Spleen (tissue), 11 donors: ENCODE data around the gene SUSD6. TPM values are rescaled to one million over a fixed set of nuclear protein-coding genes. Genes with fewer than 3 reads are reported as not detected.

Source experiments
- DNase-seq: peaks from one replicate; pipeline ENCODE4 v3.0.0-alpha.2; 2020
- H3K27ac ChIP-seq, 8 donors: fragments of 200-600 bp; sonication (generic) in 7 of 8; 1 replicate in 4 of 8; 2 replicates in 4 of 8; pipeline versions ENCODE4 v1.5.0 to v1.8.0; 2016 to 2021; ENCODE audit warnings: inconsistent platforms in 4 of 8, mild to moderate bottlenecking in 4 of 8, moderate library complexity in 1 of 8
- H3K27me3 ChIP-seq, 7 donors: fragments of 200-600 bp; sonication (generic) in 6 of 7; replicated peaks in 1 of 7; 1 replicate in 4 of 7; 2 replicates in 3 of 7; pipeline versions ENCODE4 v1.5.0 to v1.8.0; 2016 to 2021; ENCODE audit warnings: inconsistent platforms in 3 of 7, mild to moderate bottlenecking in 1 of 7
- H3K36me3 ChIP-seq, 6 donors: fragments of 200-600 bp; sonication (generic) in 5 of 6; 1 replicate in 4 of 6; 2 replicates in 2 of 6; pipeline versions ENCODE4 v1.5.0 to v1.8.0; 2016 to 2021; ENCODE audit warnings: inconsistent platforms in 2 of 6
- H3K4me1 ChIP-seq, 6 donors: fragments of 200-600 bp; sonication (generic) in 5 of 6; 1 replicate in 3 of 6; 2 replicates in 3 of 6; pipeline versions ENCODE4 v1.5.0 to v1.8.0; 2016 to 2021; ENCODE audit warnings: inconsistent platforms in 3 of 6
- H3K4me3 ChIP-seq, 8 donors: fragments of 200-600 bp; sonication (generic) in 7 of 8; 1 replicate in 4 of 8; 2 replicates in 4 of 8; pipeline versions ENCODE4 v1.5.0 to v1.8.0; 2016 to 2021; ENCODE audit warnings: inconsistent platforms in 4 of 8, mild to moderate bottlenecking in 4 of 8, moderate library complexity in 2 of 8
- H3K9me3 ChIP-seq, 8 donors: fragments of 200-600 bp; sonication (generic) in 7 of 8; 1 replicate in 4 of 8; 2 replicates in 4 of 8; pipeline versions ENCODE4 v1.5.0 to v1.8.0; 2016 to 2021; ENCODE audit warnings: inconsistent platforms in 4 of 8
- POLR2A ChIP-seq, 3 donors: fragments of 450-650 bp; IDR thresholded peaks; one replicate each; pipeline ENCODE4 v1.5.1; 2017; ENCODE audit warnings: antibody characterized with exemption in 3 of 3, mild to moderate bottlenecking in 1 of 3
- POLR2AphosphoS5 ChIP-seq, 3 donors: sonication (generic); formaldehyde crosslinking; IDR thresholded peaks; one replicate each; pipeline ENCODE4 v1.5.1; 2017; ENCODE audit warnings: antibody characterized with exemption in 3 of 3
- WGBS, 5 donors: extraction: QIAGEN DNeasy Blood & Tissue Kit in 3 of 5; methylation state at CpG; one replicate each; pipeline versions ENCODE4 v1.1.5 to v1.1.7; 2013 to 2018; 5-methylcytosine and 5-hydroxymethylcytosine counted together
- intact Hi-C: fragments of 100-400 bp; cut with DNase I; formaldehyde crosslinking; loops from one replicate; pipeline ENCODE4 v1.15.0; 2023; ENCODE audit warnings: low total_unique reads
- polyA plus RNA-seq, 3 donors: library from polyadenylated mRNA; stranded (reverse); fragments of 200-250 nt; gene quantifications; one replicate each; pipeline ENCODE4 v1.2.1, GENCODE V29; 2013
- total RNA-seq, 7 donors: library from RNA; depleted of rRNA in 3 of 7; stranded (reverse); fragments of >200 nt in 3 of 7; fragmentation: NEBNext Ultra II Directional in 4 of 7; extraction: Animal tissue kit (Norgen Biotek cat#: 25700) in 4 of 7; gene quantifications; one replicate each; pipeline versions ENCODE4 v1.1.0 to v1.2.1, GENCODE V29; 2016 to 2021
- TF ChIP-seq, protein P1 (sequence below), 11 experiments: fragments of 200-600 bp in 7 of 11; fragments of 450-650 bp in 4 of 11; sonication (generic) in 4 of 11; IDR thresholded peaks in 8 of 11; conservative IDR thresholded peaks in 3 of 11; 1 replicate in 7 of 11; 2 replicates in 4 of 11; pipeline versions ENCODE4 v1.4.0 to v1.8.0; 2016 to 2021; ENCODE audit warnings: antibody characterized with exemption in 11 of 11, inconsistent platforms in 4 of 11, mild to moderate bottlenecking in 1 of 11
- donor health status: healthy with polysubstance abuse.
- donor health status: DM: no; HTN: no; CAD: no; lungs with moderate emphysema.
- donor health status: DM: no; HTN: no; CAD: no.
- donor health status: Bipolar disorder and iron deficiency.
- donor health status: healthy.
- donor health status: DM: no; HTN: no; CAD: no.
- donor health status: DM: yes; HTN: yes; CAD: no.

The SUSD6 gene
- total and polyA plus RNA-seq, 10 donors = 10.7 to 120 (median 86.4) TPM

DNA sequence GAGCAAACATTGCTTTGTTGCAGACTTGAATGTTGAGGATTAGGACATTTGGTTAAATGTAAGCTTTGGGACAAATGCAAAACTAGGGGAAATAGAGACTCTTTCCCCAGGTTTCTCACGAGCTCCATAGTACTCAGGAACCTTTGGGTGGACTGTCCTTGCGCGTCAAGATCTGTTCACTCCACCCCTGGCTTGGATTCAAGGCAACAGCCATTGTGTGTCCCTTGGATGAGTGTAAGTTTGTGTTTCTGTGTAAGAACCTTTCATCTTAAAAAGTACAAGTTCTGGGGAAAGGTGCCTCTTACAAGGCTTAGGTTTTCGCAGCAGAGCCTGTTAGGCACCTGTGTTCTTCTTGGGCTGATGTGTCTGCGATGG is 3.7 kb downstream of the SUSD6 start:
- 40 to 49% (median 43%) methylated on average over 5 of the region's 5 CpGs for WGBS, 5 donors
- intact Hi-C loops = no loop called here
- DNase-seq = no peak

DNA sequence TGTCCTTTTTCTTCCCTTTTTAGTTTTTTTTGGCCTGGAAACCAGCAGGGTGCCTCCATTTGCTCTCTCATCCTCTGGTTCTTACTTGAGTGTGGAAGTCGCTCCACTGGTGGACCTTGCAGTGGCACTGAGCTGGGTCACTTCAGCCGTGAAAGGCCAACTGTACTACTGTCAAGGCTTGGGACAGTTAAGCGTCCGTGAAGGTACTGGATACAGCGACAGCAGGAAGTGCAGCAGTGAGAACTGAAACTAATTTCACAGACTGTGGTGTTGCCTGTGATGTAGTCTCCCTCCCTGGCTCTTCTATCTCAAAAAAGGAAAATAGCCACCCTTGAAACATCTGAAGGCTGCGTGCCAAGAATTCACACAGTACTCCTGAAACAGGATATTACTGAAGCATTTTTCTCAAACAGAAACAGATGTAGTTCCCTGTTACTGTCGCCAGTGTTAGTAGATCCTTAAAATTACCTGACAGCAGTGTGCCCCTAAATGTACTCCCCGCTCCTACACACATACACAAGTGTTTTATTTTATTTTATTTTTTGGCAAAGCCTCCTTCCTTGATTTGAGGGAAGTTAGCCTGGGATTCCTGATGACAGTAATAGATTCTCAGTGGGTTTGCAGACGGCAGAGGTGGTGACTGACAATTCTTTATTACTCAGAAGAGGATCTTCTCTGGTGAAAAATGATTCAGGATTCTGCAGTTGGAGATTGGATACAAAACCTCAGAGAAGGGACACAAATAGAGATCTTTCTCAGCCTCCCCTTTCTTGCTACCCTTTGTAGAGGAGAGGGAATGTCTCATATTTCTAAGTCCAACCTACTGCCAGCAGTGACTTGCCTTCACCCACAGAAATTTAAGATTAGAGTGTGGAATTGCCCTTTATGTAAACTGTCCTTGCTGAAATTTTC is 4.4 kb downstream of the SUSD6 start:
- DNase-seq = peak; percentile 81
- intact Hi-C loops = no loop called here
- Histone ChIP-seq H3K9me3 (no peaks in the 10 kb centered on the region), H3K27me3 (no peaks in the 10 kb centered on the region), H3K36me3 (no peaks in the 10 kb centered on the region), H3K27ac (peak overlapping the region; percentile 95 to 100 (median 98)), H3K4me3 (peak overlapping the region in 6 of 8 donors; percentile 14 to 90 (median 72)), H3K4me1 (peaks cover 77 to 91% (median 88%) of the 10 kb centered on the region in 6 donors)
- TF ChIP-seq, protein P1, sequence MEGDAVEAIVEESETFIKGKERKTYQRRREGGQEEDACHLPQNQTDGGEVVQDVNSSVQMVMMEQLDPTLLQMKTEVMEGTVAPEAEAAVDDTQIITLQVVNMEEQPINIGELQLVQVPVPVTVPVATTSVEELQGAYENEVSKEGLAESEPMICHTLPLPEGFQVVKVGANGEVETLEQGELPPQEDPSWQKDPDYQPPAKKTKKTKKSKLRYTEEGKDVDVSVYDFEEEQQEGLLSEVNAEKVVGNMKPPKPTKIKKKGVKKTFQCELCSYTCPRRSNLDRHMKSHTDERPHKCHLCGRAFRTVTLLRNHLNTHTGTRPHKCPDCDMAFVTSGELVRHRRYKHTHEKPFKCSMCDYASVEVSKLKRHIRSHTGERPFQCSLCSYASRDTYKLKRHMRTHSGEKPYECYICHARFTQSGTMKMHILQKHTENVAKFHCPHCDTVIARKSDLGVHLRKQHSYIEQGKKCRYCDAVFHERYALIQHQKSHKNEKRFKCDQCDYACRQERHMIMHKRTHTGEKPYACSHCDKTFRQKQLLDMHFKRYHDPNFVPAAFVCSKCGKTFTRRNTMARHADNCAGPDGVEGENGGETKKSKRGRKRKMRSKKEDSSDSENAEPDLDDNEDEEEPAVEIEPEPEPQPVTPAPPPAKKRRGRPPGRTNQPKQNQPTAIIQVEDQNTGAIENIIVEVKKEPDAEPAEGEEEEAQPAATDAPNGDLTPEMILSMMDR (IDR thresholded peaks at IDR 0.05 in 8 of 11, conservative IDR thresholded peaks at IDR 0.05 in 3 of 11) = peak in 4 of 11 experiments; percentile 22 to 46 (median 36)
- TF ChIP-seq POLR2AphosphoS5 (IDR thresholded peaks at IDR 0.05) (peak in 2 of 3 donors; percentile 71 to 85), POLR2A (IDR thresholded peaks at IDR 0.05) (no peak)
- 4 to 5% (median 5%) methylated on average over 9 of the region's 9 CpGs for WGBS, 5 donors

More for the DNA sequence above, 3.7 kb downstream of the SUSD6 start:
- no peaks in the 10 kb centered on the region for H3K27me3 ChIP-seq
- no peaks in the 10 kb centered on the region for H3K9me3 ChIP-seq
- TF ChIP-seq POLR2AphosphoS5 (IDR thresholded peaks at IDR 0.05) (no peak), POLR2A (IDR thresholded peaks at IDR 0.05) (no peak)
- TF ChIP-seq, protein P1 (IDR thresholded peaks at IDR 0.05 in 8 of 11, conservative IDR thresholded peaks at IDR 0.05 in 3 of 11) = no peak
- peak overlapping the region in 6 of 8 donors; percentile 12 to 90 (median 72) for H3K4me3 ChIP-seq
- H3K36me3 ChIP-seq = no peaks in the 10 kb centered on the region
- H3K27ac ChIP-seq = peak overlapping the region; percentile 95 to 100 (median 98)
- H3K4me1 ChIP-seq = peaks cover 77 to 91% (median 88%) of the 10 kb centered on the region in 6 donors

DNA sequence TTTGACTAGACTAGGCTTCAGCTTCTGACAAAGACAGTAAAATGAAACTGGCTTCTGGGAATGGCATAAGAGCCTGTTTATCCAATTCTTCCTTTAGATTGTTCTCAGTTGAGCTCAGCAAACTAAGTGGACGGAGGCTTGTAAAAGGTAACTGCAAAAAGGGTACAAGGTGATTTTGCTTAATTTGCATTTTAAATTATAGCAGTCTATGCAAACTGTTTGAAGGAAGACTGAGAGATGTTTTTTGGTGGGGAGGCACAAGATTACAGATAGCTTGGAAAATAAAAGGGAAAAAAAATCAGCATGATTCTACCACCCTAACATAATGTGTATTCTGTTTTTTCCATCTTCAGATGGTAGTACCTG is 5.0 kb downstream of the SUSD6 start:
- intact Hi-C loops = no loop called here
- Histone ChIP-seq H3K9me3 (no peaks in the 10 kb centered on the region), H3K4me3 (peak overlapping the region in 4 of 8 donors; percentile 14 to 90 (median 76)), H3K4me1 (peaks cover 80 to 93% (median 90%) of the 10 kb centered on the region in 6 donors), H3K36me3 (no peaks in the 10 kb centered on the region), H3K27ac (peak overlapping the region; percentile 95 to 100 (median 98)), H3K27me3 (no peaks in the 10 kb centered on the region)
- 26 to 49% (median 33%) methylated on average over 1 of the region's 1 CpG for WGBS, 5 donors
- no peak for DNase-seq
- TF ChIP-seq POLR2AphosphoS5 (IDR thresholded peaks at IDR 0.05) (no peak), POLR2A (IDR thresholded peaks at IDR 0.05) (no peak)
- TF ChIP-seq, protein P1 (IDR thresholded peaks at IDR 0.05 in 8 of 11, conservative IDR thresholded peaks at IDR 0.05 in 3 of 11) = no peak

DNA sequence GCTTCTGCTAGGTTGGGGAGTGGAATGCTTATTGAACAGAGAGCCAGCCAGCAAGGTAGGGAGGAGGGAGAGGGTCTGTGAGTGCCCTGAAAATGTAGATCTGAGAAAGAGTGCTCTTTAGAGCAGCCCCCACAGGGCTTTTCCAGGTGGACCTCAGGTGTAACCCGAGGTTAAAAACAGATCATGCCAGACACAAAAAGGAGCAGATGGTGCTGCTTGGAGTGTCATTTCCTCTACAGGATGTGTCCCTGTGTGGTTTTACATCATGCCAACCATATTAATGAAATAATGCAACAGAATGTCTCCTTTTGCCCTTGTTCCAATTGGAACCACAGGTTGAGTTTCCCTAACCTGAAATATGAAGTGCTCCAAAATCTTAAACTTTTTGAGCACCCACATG is 6.4 kb downstream of the SUSD6 start:
- no peak for DNase-seq
- H3K4me1 ChIP-seq = peaks cover 81 to 100% (median 100%) of the 10 kb centered on the region in 6 donors
- intact Hi-C loops = no loop called here
- H3K27me3 ChIP-seq = no peaks in the 10 kb centered on the region
- H3K27ac ChIP-seq = peak overlapping the region; percentile 33 to 100 (median 98)
- TF ChIP-seq POLR2AphosphoS5 (IDR thresholded peaks at IDR 0.05) (no peak), POLR2A (IDR thresholded peaks at IDR 0.05) (no peak)
- TF ChIP-seq, protein P1 (IDR thresholded peaks at IDR 0.05 in 8 of 11, conservative IDR thresholded peaks at IDR 0.05 in 3 of 11) = no peak
- no peak overlapping the region for H3K4me3 ChIP-seq
- 0 to 27% (median 11%) methylated on average over 1 of the region's 1 CpG for WGBS, 5 donors
- peaks cover 0 to 7% (median 0%) of the 10 kb centered on the region in 6 donors for H3K36me3 ChIP-seq
- no peaks in the 10 kb centered on the region for H3K9me3 ChIP-seq
